Hypothalamus (tissue), 51 donors: ENCODE results near the gene KATNIP.
"Not testable (repeated sequence)": the region's sequence is repeated elsewhere in the genome, so short reads cannot be mapped to it uniquely, and the experiment has no call there.

Source experiments
- DNase-seq, 51 donors: peaks; one replicate each; lab custom pipeline; 2025; lab: John Stamatoyannopoulos, UW

Gene KATNIP

DNA sequence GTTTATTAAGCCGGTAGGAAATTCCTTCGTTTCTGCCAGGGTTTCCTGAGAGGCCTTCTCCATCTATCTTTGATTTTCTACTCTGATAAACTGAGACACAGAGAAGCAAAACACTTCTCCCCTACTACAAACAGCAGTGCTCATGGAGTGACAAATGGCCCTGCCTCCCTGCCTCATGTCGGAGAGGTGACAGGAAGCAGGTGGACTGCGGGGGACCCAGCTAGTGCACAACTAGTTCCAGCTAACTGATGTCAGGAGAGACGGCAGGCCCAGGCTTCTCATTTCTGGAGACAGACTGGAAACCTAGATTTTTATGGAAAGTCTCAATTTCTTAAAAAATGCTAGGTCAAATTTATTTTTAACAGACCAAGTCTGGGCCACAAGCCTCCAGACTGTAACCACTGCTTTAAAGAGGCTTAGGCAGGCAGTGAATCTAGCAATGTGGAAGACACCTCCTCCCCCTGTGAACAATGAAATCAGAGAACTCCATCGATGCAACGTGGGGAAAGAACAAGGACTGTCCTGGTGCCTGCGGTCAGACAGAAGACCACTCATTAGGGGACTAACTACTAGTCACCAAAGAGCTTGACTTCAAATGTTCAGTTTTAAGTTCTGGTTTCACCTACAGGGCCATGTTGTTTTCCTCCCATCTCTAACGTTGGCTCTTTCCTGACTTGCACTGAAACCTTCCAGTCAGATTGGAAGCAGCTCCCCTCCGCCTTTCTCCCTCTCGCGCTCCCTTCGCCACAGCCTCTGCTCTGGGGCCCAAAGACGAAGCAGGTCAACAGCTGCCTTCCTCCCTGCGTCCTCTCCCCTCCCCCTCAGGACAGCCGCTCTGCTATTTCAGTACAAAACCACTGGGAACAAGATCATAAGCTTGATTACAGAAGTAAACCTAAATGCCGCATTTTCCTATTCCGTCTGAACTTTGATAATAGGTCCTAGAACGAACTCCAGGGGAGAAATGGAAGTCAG, 17.8 kb upstream of the KATNIP start:
- DNase-seq, result no peak

- DNase-seq, result no peak
These were observed 15.7 kb upstream of the KATNIP start for GRCh38 chr16:27534256-27534655.

DNA sequence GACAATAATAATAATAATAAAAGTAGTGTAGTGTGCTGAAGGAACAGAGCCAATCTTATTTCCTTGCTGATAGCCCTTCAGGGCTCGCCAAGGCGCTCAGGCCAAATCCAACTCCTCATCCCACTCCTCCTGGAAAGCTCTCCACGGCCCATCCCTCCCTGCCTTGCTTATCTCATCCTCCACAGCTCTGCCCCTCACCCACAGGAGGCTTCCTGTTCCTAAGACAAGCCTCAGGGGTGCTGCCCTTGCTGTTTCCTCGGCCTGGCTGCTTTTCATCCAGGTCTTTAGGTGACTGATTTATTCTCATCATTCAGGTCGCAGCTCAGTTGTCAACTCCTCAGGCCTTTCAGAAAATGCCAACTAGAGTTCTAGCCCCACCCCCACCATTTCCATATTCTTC, 11.4 kb upstream of the KATNIP start:
- no peak for DNase-seq

GRCh38 chr16:27539120-27539519, 10.8 kb upstream of the KATNIP start:
- DNase-seq, result no peak

DNA sequence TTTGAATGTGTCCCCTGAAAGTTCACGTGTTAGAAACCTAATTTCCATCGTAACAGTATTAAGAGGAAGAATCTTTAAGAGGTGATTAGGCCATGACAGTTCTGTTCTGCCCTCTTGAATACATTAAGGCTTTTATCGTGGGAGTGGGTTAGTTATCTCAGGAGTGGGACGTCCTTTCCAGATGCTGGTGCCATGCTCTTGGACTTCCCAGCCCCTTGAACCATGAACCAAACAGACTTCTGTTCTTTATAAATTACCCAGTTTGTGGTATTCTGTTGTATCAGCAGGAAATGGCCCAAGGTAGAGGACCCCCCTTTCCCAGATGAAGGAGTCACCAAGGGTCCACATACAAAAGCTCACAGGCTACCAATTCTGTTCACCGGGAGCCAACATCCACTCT, 10.3 kb upstream of the KATNIP start:
- no peak for DNase-seq

DNA sequence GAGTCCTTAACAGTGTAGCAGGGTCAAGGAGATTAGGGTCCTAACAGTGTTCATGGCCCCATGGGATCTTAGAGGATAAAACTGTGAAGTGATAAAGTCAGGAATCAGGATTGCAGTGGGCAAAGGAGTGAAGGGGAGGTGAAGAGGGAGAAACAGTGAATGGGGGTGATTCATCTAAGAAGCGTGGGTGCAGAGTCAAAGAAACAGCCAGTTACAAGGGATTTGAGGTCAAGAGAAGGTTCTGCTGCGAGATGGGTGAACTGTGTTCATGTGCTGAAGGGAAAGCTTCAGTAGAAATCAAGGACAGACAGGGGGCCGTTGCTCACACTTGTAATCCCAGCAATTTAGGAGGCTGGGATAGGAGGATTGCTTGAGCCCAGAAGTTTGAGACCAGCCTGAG, 6.1 kb upstream of the KATNIP start:
- DNase-seq, result no peak

DNA sequence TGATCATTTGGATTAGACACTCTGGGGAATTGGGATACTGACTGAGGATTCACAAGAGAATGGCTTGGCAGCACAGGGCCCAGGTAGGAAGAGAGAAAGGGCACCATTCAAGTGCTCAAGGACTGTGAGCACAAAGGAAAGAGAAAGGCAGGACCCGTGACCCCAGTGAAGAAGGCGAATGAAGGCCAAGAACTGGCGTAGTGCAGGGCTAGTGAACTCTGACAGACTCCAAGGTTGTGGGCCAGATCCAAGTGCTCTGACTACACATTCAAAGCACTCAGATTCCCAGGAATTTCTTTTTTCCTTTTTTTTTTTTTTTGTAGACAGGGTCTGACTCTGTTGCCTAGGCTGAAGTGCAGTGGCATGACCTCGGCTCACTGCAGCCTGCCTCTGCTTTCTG, 5.3 kb upstream of the KATNIP start:
- DNase-seq, result no peak

DNA sequence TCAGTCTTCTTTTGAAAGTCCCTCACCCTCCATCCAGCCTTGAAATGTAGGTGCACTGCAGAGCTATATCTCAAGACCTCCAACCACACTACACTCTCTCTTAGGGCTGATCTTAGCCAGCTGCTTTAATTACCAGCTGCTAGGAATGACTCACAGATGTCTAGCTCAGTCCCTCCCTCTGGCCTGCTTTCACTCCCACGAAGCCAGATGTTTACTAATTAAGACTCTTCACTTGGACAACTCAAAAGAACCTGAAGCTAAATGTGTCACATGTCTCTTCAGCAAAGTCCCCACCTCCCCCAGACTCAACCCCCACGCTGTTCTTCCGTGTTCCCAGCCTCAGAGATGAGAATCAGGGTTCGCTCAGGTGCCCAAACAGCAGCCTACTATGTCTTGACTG, 2.8 kb upstream of the KATNIP start:
- DNase-seq, result peak in 2 of 51 donors; percentile 21 to 50

DNA sequence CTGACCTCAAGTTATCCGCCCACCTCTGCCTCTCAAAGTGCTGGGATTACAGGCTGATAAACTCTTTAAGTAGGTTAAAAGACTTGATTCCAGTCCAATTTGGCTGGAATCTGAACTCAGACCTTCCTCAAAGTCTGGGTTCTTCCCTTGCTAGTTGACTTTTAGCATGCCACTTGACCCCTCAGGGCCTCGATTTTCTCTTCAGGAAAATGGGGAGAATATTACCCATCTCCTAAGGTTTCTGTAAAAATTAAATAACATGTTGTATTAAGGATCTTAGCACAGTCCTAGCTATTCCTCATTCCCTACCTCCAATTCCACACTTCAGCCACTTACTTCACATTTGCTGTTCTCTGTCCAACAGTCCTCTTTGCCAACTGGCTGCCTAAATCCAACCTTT, 2.1 kb upstream of the KATNIP start:
- no peak for DNase-seq

DNA sequence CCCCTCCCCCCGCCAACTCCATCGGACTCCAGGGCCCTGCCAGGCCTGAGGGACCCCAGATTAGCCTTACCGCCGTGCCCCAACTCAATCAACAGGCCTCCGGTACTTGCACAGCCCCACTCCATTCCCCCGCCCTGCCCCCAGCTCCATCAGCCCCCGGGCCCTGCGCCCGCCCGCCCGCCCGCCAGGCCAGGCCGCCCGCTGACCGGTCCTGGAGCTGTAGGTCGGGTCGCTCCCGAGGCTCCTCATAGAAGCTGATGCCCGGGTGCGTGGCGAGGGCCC, 539 bp upstream of the KATNIP start:
- no peak for DNase-seq

DNA sequence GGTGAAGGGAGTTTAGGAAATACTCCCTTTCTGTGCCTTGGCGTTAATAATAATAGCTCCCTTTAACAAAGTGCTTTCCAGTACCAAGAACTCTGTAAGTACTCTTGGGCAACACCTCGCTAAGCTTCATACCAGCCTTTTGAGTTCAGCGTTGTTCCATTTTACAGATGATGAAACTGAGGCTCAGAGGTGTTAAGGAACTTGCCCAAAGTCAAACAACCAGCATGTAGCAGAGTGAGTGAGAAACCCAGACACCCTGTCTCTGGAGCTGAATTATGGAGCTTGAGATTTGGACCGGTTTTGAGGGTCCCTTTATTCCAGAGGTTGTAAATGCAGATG, 607 bp downstream of the KATNIP start:
- no peak for DNase-seq

DNA sequence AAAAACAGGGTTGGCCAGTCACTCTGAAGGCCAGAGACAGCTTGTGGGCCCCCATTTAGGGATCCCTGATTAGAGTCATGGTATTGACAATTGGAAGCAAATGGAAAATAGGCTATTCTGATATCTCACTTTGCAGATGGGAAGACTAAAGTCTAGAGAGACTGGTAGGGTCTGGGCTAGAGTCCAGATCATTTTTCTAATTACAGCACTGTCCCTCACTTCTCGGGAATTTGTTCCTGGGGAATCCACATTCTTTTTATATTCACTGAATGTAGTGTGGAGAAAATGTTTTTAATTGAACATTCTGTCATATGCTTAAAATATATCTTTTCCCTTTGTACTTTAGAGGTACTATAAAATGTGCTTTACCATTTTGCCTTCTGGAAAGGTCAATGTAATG, 1.1 kb downstream of the KATNIP start:
- no peak for DNase-seq

GRCh38 chr16:27556471-27556870, 6.5 kb downstream of the KATNIP start:
- no peak for DNase-seq

DNA sequence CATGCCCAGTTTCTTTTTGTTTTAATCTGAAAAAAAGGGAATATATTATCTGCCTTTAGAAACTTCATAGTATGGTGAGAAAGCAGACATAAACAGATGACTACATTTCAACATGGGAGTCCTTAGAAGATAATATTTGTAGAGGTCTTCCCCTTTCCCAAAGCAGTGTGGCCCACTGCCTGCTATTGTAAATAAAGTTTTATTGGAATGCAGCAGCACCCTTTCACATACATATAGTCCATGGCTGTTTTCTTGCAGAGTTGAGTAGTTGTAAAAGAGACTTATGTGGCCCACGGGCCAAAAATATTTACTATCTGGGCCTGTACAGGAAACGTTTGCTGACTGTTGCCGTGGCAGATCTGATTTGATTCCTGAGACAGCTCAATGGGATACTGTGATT, 8.5 kb downstream of the KATNIP start:
- DNase-seq, result no peak

GRCh38 chr16:27558932-27559331, 9.0 kb downstream of the KATNIP start:
- DNase-seq, result no peak

GRCh38 chr16:27561216-27561615, 11.3 kb downstream of the KATNIP start:
- DNase-seq, result no peak

DNA sequence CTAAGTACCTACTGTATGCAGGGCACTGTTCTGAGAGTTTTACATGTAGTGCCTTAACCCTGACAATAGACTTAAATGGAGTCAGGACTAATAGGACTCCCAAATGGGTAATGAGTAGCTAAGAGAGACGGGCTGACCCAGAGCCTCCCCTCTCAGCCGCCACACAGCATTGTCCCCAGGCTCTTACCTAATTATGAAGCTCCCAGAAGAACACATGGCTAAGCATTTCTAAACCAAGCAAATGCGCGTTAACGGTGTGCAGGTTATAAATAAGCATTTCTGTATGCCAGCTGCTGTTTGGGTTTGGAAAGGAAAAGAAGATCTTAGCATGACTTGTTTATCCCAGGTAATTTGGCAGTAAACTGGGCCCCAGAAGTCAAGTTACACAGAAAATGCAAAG, 14.3 kb downstream of the KATNIP start:
- no peak for DNase-seq

GRCh38 chr16:27566417-27566816, 16.5 kb downstream of the KATNIP start:
- DNase-seq, result no peak

DNA sequence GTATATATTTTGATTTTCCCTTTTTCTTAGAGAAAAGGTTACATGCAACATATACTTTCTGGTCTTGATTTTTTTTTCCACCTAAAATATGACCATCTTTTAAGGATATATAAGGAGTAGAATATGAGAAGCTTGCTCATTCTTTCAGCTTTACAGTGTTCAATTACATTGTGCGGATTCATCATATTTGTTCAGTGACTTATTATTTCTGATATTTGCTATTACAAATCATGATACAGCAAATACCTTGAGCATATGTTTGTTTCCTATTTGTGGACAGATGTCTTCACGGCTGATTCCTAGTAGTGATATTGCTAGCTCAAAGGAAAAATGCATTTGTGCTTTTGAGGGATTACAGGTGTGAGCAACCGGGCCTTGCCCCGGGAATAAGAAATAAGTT, 18.1 kb downstream of the KATNIP start:
- DNase-seq, result no peak

- DNase-seq, result not testable (repeated sequence)
These were observed 21.0 kb downstream of the KATNIP start for GRCh38 chr16:27570986-27571385.

GRCh38 chr16:27571433-27572326, 21.7 kb downstream of the KATNIP start:
- DNase-seq, result no peak

DNA sequence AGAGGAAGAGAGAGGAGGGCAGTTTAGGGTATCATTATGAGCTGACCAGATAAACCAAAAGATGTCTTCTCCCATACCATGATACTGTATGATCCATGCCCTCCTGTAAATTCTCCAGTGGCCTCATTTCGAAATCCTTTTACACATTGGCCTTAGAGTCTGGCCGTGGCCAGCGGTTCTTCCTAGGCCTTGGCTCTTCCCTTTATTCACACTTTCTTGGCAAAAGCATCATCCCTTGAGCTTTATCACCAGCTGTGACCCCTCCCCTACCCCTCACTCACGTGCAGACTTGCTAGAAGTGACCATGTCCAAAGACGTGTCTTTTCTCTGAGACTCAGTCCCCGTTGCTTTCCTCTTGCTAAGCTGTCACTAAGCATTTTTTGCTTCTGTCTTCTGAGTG, 22.8 kb downstream of the KATNIP start:
- DNase-seq, result no peak
